Astrocyte of the hippocampus (primary cell): ENCODE measurements around the gene RFX4.
A peak's percentile ranks its signal among the peaks of the same experiment; 100 is the strongest.
"Not testable (repeated sequence)": the region's sequence is repeated elsewhere in the genome, so short reads cannot be mapped to it uniquely, and the experiment has no call there.

ENCODE experiments used
- DNase-seq: peaks from one replicate; pipeline ENCODE4 v3.0.0; 2011; ENCODE audit warnings: low read depth, low spot score

Gene RFX4

DNA sequence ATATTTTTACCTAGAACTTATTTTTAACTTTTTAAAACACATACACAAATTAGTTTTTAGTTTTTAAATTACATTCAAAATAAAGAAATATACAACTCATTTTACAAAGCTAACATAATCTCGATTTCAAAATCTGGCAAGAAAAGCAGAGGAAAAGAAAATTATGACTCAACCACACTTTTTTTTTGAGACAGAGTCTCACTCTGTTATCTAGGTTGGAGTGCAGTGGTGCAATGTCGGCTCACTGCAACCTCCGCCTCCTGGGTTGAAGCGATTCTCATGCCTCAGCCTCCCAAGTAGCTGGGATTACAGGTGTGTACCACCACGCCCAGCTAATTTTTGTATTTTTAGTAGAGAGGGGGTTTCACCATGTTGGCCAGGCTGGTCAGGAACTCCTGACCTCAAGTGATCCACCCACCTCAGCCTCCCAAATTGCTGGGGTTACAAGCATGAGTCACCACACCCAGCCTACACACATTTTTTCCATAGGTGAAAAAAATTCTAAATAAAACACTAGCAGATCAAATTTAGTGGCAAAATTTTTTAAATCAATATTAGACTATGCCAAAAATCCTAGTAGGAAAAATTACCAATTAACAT lies 143.9 kb downstream of the RFX4 start:
- DNase-seq = not testable (repeated sequence)

DNA sequence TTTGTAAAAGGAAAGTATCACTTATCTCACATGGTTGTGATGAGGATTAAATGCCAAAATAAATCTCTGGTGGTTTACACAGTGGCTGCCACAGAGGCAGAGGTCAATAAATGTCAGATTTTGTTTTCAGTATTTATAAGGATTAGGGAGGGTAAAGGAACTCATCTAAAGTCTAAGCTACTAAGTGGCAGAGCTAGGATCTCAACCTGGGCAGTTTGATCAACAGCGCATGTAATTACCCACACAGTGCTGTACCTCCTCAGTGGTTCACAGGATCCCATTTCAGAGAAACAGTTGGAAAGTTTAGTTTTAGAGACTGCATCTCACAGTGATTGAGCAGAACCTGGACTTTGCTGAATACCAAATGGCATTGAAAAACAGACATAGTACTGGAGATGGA lies 146.8 kb downstream of the RFX4 start:
- no peak for DNase-seq

DNA sequence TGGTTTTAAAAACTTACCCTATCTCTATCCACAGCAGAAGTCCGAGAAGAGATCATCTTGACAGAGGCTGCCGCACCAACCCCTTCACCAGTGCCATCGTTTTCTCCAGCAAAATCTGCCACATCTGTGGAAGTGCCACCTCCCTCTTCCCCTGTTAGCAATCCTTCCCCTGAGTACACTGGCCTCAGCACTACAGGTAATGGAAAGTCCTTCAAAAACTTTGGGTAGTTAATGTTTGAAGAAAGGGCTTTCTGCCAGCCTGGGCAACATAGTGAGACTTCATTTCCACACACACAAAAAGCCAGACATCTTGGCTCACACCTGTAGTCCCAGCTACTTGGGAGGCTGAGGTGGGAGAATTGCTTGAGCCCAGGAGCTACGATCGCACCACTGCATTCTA lies 150.1 kb downstream of the RFX4 start:
- no peak for DNase-seq

DNA sequence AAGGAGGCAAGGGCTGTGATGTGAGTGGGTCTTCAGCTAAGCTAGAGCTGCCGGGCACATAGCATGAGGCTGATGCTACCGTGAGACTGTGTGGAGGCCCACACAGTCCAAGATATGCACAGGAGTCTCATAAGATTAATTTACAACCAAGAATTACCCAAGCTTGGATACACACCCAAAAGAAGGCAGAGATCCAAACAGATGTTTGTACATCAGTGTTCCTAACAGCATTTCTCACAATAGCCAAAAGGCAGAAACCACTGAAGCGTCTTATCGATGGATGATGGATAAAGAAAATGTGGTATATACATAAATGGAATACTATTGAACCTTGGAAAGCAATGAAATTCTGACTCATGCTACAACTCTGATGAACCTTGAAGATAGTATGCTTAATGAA lies 150.9 kb downstream of the RFX4 start:
- DNase-seq = no peak

DNA sequence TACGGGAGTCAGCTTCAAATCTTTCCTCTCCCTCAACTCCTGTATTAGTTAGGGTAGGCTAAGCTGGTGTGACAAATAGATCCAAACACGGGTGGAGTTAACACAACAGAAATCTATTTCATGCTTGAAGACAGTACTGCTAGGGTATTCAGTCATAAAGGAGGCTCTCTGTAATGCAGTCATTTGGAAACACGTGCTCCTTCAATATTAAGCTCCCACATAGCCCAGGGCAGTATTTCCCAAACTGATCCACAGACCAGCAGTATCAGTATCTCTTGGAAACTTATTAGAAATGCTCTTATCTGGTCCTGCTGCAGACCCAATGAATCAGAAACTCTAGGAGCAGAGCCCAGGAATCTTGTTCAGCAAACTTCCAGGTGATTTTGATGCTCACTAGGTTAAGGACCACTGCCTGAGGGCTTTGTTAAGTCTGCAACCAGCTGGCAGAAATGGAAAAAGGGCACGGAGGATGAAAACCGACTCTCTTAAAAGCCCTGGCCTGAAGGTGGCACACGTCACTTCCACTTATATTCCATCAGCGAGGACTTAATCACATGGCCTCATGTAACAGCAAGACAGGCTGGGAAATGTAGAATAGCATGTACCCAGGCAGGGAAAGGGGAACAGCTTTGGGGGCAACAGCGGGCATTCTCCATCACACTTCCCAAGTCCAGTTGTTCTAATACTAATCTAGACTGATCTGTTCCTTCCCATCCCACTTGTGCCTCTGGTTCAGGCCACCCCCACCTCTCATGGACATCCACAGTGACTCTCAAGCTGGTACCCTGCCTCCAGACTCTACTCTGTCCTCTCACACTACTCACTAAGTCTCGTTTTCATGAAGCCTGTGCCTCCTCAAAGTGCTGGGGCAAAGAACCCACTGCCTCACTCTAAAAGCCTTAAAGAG lies 153.5 kb downstream of the RFX4 start:
- DNase-seq = no peak

DNA sequence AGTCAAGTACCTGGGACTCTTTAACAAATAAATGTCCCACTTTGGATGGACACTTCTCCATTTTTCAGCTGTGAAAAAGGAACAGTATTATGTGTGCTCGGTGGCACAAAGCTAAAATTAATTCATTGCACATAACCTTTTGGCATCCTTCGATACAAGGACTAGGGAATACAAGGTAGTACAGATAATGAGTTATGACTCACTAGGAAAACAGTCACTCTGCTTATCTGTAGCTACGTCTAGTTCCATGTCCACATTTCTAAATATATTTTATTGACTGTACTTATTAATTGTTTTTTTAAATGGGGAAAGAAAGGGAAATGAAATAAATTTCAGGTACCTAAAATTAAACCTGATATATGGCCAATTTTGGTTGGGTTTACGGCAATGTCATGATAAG lies 156.5 kb downstream of the RFX4 start:
- peak; percentile 8 for DNase-seq

DNA sequence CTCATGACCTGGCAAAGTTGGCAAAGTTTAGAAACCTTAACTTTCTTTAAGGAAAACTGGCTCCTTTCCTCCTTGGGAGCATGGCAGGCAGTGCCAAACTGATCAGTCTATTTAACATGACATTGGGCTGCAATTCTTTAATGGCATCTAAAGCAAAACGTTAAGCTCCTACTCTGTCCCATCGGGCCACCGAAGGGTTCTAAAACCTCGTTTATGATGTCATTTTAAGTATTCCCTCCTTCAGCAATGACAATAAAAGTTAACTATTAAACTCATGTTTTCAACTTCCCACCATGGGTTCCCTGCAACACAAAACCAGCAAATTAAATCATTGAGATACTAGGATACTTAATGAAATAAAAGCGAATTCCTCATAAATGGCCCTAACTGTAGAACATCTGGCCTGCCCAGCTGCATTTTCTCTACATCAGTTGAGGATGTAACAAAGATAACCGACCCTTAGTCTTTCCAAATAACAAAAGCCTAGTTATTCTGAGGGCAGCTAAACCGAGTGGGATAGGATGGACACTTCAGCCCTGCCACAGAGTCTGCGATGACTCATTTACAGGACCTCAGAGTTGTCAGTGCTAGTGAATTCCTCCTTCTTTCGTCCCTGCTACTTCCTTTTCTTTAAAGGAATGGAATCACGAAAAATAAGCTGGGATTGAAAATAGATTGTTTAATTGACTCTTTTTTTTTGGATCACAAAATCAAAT lies 157.2 kb downstream of the RFX4 start:
- peak; percentile 44 for DNase-seq

DNA sequence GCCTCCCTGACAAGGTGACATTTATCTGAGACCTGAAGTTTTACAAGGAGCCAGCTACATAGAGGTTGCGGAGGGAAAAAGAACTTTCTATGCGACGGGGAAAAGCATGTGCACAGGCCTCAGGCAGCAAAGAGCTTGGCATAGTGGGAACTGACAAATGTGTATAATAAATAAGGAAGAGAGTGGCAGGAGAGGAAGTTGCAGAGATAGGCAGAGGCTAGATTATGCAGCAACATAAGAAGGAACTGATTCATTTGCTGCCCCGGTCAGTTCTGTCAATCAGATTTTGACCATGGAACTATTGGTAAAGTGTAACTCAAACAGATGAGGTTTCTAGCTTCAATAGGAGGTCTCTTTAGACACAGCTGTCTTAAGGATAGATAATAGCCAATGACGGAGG lies 158.0 kb downstream of the RFX4 start:
- no peak for DNase-seq

DNA sequence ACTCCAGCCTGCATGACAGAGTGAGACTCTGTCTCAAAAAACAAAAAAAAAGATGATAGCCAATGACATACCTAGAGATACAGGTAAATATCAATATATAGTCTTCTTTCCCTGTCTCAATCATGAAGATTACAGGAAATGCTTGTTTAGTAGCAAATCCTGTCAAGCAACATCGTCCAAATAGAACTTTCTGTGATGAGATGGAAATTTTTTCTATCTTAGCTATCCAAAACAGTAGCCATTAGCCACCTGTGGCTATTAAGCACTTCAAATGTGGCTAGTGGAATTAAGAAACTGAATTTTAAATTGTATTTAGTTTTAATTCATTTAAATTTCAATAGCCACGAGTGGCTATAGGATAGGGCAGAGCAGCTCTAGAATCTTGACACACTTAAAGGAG lies 158.4 kb downstream of the RFX4 start:
- no peak for DNase-seq

DNA sequence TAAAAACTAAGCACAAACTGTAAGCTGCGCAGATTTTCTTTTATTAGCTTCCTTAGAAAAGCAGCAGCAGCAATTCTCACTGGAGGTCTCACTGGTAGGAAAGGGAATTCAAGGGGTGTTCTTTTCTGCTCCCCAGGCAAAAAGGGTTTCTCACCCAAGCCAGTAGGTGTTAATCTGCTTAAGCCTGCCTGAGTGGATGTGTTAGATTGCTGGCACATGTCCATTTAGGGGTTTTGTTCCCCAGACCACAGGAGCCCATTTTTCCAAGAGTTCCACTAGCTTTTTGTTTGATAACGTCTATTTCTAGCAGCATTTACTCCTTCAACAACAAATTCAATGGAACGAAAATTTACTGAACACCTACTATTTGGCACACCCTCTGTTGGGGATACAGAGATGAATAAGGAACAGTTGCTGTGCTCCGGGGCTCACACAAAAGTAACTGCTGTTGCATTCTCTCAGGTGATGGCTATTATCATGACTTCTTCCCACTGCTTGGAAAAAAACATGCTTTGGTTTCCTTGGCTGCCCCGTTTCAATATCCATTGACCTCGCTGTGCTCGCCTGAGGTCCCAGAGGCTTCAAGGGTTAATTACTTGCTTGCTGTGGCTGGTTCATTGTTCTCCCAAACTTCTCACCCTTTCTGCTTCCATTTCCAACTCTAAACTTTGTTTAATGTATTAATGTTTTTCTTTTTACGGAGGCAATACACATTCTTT lies 160.6 kb downstream of the RFX4 start:
- peak; percentile 28 for DNase-seq

DNA sequence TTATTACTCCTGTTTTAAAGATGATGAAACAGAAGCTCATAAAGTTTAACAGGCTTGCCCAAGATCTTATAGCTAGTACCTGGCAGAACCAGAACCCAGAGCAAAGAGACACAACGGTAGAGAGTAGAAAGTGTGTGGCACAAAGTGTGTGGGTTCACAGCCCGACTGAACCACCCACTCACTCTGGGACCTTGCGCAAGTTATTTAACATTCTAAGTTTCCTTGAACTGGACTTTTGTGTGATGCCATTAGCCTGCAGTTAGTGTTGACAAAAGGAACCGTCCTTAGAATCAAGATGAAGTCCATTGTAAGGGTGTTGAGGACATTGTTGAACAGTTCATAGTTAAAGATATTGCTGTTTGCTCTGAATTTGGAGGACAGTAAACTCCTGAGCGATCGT lies 161.8 kb downstream of the RFX4 start:
- DNase-seq = no peak

DNA sequence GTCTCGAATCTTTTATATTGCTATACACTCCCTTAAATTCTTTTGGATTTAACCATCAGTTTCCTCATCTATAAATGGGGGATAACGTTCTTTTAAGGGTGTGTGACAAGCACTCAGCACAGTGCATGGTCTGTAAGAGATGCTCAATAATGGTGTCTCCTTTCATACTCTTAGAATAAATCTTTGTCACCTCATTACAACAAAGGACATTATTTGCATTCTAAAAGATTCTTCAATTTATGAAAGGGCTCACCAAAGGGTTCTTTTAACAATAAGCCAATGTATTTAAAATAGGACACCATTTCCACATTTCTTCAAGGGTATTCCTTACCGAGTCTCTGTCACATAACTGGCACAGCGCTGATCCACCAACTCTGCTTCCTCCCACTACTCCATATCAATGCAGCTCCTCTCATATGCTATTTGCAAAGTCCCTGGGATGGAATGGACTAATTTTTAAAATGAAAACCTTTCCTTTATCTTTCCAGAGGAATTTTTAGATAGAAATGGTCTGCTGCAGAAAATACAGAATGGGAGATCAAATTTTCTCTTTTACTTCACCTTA lies 162.5 kb downstream of the RFX4 start:
- no peak for DNase-seq

DNA sequence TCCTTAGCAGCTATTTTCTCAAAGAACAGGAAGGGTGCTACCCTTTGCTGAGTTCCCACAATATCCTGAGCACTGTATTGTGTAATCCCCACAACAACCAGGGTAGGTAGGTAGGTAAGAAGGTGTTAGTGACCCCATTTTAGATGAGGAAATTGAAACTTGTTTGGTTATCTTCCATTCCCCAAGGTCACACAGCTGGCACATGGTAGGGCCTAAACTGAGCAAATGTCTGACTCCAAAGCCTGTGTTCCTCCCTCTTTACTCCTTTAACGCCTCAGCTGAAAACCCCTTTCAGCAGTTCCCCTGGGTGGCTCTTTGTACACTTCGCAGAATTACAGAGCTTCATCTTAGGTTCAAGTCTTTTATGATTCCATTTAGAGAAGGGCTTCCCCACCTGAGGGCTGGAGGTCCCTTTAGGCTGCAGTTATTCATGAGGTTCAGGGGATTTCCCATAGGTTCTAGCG lies 165.2 kb downstream of the RFX4 start:
- DNase-seq = no peak

DNA sequence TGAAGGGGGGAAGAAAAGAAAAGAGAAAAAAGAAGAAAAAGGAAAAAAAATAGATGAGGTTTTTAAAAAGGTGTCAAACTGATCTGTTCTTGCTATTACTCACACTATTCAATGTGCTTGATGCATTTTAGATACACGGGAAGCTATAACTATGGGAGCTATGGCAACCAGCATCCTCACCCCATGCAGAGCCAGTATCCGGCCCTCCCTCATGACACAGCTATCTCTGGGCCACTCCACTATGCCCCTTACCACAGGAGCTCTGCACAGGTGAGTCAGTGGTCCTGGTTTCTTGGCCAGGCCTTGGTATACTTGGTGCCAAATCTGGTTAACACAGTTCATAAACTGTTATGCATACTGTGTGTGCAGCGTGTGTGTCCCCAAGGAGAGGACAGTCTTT lies 167.7 kb downstream of the RFX4 start:
- DNase-seq = no peak

DNA sequence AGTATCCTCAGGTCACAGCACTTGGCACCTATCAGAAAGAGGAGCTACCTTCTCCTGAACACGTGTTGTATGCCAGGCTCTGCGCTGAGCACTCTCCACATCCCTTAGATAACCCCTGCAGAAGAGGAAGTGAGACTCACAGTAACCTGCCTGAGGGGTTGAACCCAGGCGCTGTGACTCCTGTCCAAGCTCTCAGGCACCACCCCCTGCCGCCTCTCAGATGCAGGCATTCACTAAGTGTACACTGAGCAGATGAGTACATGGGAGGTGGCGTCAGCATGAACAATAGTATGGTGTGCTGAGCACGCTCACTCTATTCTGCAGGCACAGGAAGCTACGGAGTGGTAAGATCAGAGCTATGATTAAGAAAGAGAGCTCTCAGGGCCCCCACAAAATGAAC lies 170.7 kb downstream of the RFX4 start:
- no peak for DNase-seq

DNA sequence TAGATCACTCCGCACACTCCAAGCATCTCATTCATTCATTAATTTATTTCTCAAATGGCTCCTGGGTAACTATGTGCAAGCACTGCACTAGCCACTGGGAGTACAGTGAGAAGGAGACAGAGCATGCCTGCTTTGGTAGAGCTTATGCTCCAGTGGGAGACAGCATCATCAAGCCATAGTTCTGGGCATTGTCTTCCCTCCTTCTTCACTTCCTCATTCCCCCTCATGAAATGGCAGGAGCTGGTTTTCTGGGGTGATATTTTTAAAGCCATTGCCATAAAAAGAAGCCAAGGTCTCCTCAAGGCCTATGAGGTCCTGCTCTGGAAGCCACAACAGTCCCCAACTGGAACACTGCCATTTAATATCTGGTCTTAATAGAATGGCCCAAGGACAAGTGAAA lies 171.5 kb downstream of the RFX4 start:
- DNase-seq = no peak

DNA sequence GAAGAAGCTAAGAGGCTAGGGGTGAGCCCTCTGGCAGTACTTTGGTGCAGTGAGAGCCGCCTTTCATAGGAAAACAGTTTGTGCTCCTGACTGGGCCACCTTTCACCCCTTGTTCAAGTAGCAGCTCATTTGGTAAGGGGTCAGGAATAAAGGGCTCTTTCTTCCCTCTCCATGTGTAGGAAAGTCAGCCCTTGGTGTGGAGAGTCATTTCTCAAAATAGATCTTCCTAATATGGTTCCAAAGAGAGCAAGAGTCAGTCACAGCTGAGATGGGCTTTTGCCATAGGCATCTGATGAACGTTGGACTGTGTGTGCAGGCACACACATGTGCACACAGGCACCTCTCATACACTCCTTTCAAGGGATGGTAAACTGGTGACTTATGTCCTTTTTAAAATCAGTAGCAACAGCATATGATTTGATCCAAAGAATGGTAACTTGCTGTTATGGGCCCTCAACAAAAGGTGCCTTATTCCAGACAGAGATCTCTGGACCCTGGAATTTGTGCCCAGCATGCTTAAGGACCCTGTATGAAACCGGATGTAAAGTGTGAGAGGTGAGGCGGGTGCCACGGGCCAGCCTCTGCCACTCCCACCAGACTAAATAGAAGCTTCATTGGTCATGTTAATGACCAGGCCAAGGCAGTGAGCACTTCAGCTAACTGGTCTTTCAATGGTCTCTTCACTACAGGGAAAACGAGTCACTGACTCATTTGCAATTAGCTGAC lies 175.0 kb downstream of the RFX4 start:
- peak; percentile 14 for DNase-seq

DNA sequence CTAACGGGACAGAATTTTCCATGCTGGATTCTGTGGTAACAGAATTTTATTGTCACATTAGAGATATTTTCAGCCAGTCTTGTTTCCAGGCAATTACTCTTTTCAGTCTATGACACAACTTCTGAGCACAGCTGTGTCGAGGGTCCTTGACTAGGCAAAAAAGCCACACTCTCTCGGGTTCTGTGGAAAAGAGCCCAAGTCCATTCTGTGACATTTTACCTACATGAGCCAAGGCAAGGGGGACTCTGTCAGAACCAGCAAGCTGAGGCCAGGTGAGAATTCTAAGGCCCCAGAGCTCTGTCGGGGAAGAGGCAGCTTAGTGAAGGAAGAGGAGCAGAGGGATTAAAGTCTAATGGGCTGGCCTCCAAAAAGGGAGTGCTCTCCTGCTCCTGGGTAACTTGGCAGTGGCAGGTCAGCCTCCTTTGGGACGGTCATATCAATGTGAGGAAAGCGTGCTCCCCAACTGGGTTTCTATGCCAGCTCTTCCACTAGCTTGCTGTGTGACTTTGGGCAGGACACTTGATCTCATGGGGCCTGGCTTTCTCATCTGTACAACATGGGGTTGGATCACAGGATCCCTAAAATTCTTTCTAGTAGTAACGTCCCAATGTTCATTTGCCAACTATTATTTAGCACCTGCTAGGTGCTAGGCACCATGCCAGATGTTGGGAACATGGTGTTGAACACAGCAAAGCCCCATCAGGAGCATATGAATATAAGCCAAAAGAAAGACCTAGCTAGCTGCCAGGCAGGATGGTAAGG lies 175.7 kb downstream of the RFX4 start:
- DNase-seq = no peak

DNA sequence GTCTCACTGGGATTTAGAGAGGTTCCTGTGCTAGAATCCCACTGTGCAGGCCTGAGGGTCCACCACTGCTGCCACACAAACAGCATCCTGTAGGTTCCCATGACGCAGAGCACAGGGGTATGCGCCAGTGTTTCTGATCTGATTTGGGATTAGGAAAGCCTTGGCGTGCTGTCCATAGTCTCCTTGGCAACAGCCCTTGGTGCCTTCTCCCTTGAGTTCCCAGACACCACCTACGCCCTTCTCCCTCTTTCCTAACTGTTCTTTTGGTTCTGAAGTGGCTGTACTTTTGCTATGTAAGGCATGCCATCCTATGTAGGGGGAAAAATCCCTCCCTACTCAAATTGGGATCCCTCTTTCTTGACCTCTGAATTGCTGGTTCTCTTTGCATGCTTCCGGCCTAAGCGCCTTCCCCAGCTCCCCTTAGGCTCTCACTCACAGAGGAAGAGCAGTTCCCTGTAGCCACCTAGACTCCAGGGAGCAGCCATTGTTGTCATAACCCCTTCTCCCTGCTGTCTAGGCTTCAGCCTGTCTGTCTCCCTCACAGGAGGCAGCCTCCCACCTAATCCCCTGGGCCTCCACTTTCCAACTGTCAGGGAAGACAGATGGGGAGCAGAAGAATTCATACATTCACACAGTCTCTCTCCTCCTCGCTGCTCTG lies 176.9 kb downstream of the RFX4 start:
- DNase-seq = no peak

DNA sequence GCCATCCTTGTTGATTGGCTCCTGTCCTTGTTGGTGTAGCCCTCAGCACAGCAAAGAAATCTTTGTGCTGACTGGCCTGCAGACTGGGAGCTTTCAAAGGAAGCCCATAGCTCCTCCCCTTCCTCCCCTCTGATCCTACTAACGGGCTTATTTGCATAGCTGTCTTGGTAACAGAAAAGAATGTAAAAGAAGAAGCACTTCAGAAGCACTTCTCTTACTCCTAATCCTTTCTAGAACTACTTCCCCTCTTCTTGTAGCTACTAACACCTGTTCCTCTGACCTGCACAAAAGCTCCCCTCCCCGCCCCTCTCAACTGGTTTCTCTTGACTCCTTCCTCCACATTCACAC lies 177.4 kb downstream of the RFX4 start:
- DNase-seq = peak; percentile 34
